H1 (cell line): Measurements from ENCODE around the gene VENTX. TPM values are rescaled to one million over a fixed set of nuclear protein-coding genes. Genes with fewer than 3 reads are reported as not detected.

Experiments used
- CTCF ChIA-PET: fragments of 300-600 bp; sonication (Branson Sonifier 250); formaldehyde crosslinking; loops from one replicate; lab custom pipeline; 2021; ENCODE audit not compliant: partially characterized antibody; lab: Charles Lee
- POLR2A ChIA-PET: fragments of 300-600 bp; sonication (Branson Sonifier 250); formaldehyde crosslinking; loops from one replicate; lab custom pipeline; 2021; ENCODE audit warnings: inconsistent platforms; ENCODE audit not compliant: partially characterized antibody; lab: Charles Lee
- DNase-seq, 2 experiments: peaks; one replicate each; pipeline versions ENCODE4 v3.0.0 to v3.0.0-alpha.2; 2010 to 2022; ENCODE audit warnings: low spot score in 2 of 2, low read depth in 1 of 2, mixed read lengths in 1 of 2
- FAIRE-seq: peaks from 2 replicates; lab custom pipeline; 2011; peaks lifted over from hg19 to GRCh38; lab: Jason Lieb, UNC
- H2AFZ ChIP-seq: 2 replicates; pipeline ENCODE4 v1.8.1; 2012; ENCODE audit warnings: low read length, inconsistent platforms
- H2AK5ac ChIP-seq: 2 replicates; pipeline ENCODE4 v1.6.1; 2013; ENCODE audit warnings: low read depth, low read length
- H2BK120ac ChIP-seq: replicated peaks from 2 replicates; pipeline ENCODE3; 2013; ENCODE audit warnings: low read depth, low read length, inconsistent platforms
- H2BK12ac ChIP-seq: 2 replicates; pipeline ENCODE4 v1.6.1; 2013; ENCODE audit warnings: low read depth, low read length
- H2BK15ac ChIP-seq: 2 replicates; pipeline ENCODE4 v1.6.1; 2013; ENCODE audit warnings: low read length
- H2BK20ac ChIP-seq: 2 replicates; pipeline ENCODE4 v1.6.1; 2013; ENCODE audit warnings: low read length
- H2BK5ac ChIP-seq: 2 replicates; pipeline ENCODE4 v1.6.1; 2013; ENCODE audit warnings: low read depth, low read length
- H3K14ac ChIP-seq: 2 replicates; pipeline ENCODE4 v1.6.1; 2013; ENCODE audit warnings: inconsistent platforms; ENCODE audit not compliant: insufficient read length
- H3K18ac ChIP-seq: 2 replicates; pipeline ENCODE4 v1.6.1; 2013; ENCODE audit warnings: low read length; ENCODE audit errors: extremely low read depth
- H3K23ac ChIP-seq: 2 replicates; pipeline ENCODE4 v1.6.1; 2013; ENCODE audit warnings: inconsistent platforms; ENCODE audit not compliant: insufficient read length
- H3K23me2 ChIP-seq: 2 replicates; pipeline ENCODE4 v1.6.1; 2013; ENCODE audit warnings: low read depth, low read length
- H3K27ac ChIP-seq: 2 replicates; pipeline ENCODE4 v1.6.1; 2011; ENCODE audit warnings: low read depth, low read length, inconsistent platforms
- H3K27me3 ChIP-seq, 4 experiments: replicated peaks in 1 of 4; 1 replicate in 1 of 4; 2 replicates in 3 of 4; pipeline versions ENCODE4 v1.6.1 to v1.8.1; 2011 to 2013; ENCODE audit warnings: low read length in 3 of 4, mild to moderate bottlenecking in 3 of 4, inconsistent platforms in 2 of 4, mixed read lengths in 2 of 4, moderate library complexity in 1 of 4; ENCODE audit not compliant: control insufficient read depth in 3 of 4, insufficient read depth in 3 of 4; ENCODE audit errors: extremely low read depth in 1 of 4
- H3K36me3 ChIP-seq, 4 experiments: 2 replicates each; pipeline versions ENCODE4 v1.6.1 to v1.8.1; 2011 to 2013; ENCODE audit warnings: mild to moderate bottlenecking in 4 of 4, low read length in 3 of 4, moderate library complexity in 2 of 4, control low read depth in 1 of 4, inconsistent platforms in 1 of 4; ENCODE audit not compliant: insufficient read depth in 4 of 4, control insufficient read depth in 2 of 4
- H3K4ac ChIP-seq: replicated peaks from 2 replicates; pipeline ENCODE3; 2013; ENCODE audit warnings: low read length, low read depth, mixed read lengths, inconsistent platforms; ENCODE audit not compliant: insufficient read length
- H3K4me1 ChIP-seq, 4 experiments: replicated peaks in 1 of 4; 1 replicate in 1 of 4; 2 replicates in 3 of 4; pipeline versions ENCODE4 v1.6.1 to v1.8.1; 2011 to 2013; ENCODE audit warnings: low read length in 3 of 4, inconsistent platforms in 2 of 4, mixed read lengths in 1 of 4; ENCODE audit not compliant: insufficient read depth in 4 of 4, control insufficient read depth in 3 of 4
- H3K4me2 ChIP-seq, 2 experiments: 2 replicates each; pipeline versions ENCODE4 v1.6.1 to v1.8.1; 2011 to 2013; ENCODE audit warnings: low read depth in 2 of 2, low read length in 2 of 2, control low read depth in 1 of 2, inconsistent platforms in 1 of 2, mild to moderate bottlenecking in 1 of 2; ENCODE audit not compliant: insufficient read depth in 1 of 2
- H3K4me3 ChIP-seq, 4 experiments: fragments of 200-600, 300-600 bp in 1 of 4; sonication (generic), shearing (Covaris generic), sonication (Bioruptor Twin) in 1 of 4; 2 replicates each; pipeline versions ENCODE4 v1.5.1 to v1.8.1; 2011 to 2016; ENCODE audit warnings: low read length in 4 of 4, low read depth in 3 of 4, control low read depth in 2 of 4, inconsistent platforms in 2 of 4, mild to moderate bottlenecking in 2 of 4, mixed read lengths in 1 of 4, moderate library complexity in 1 of 4; ENCODE audit not compliant: insufficient read depth in 2 of 4; ENCODE audit errors: extremely low read depth in 1 of 4
- H3K56ac ChIP-seq: replicated peaks from 2 replicates; pipeline ENCODE3; 2013; ENCODE audit warnings: low read depth, mild to moderate bottlenecking, mixed read lengths, low read length, inconsistent platforms; ENCODE audit not compliant: insufficient read length
- H3K79me1 ChIP-seq: 2 replicates; pipeline ENCODE4 v1.6.1; 2013; ENCODE audit warnings: low read depth, low read length, control low read depth
- H3K79me2 ChIP-seq, 2 experiments: 2 replicates each; pipeline versions ENCODE4 v1.6.1 to v1.8.1; 2012 to 2013; ENCODE audit warnings: low read length in 2 of 2, mild to moderate bottlenecking in 2 of 2, inconsistent platforms in 1 of 2; ENCODE audit not compliant: insufficient read depth in 2 of 2, control insufficient read depth in 1 of 2
- H3K9ac ChIP-seq, 4 experiments: replicated peaks in 1 of 4; 1 replicate in 1 of 4; 2 replicates in 3 of 4; pipeline versions ENCODE4 v1.6.1 to v1.8.1; 2011 to 2013; ENCODE audit warnings: low read depth in 3 of 4, low read length in 3 of 4, control low read depth in 2 of 4, mild to moderate bottlenecking in 2 of 4, moderate library complexity in 2 of 4, inconsistent platforms in 1 of 4; ENCODE audit errors: extremely low read depth in 1 of 4
- H3K9me3 ChIP-seq, 2 experiments: 2 replicates each; pipeline versions ENCODE4 v1.6.1 to v1.8.1; 2012 to 2013; ENCODE audit warnings: mild to moderate bottlenecking in 2 of 2, moderate library complexity in 2 of 2, control low read depth in 1 of 2, inconsistent platforms in 1 of 2, low read depth in 1 of 2, low read length in 1 of 2, mixed read lengths in 1 of 2; ENCODE audit not compliant: insufficient read depth in 2 of 2
- H4K20me1 ChIP-seq, 2 experiments: replicated peaks in 1 of 2; 2 replicates each; pipeline versions ENCODE3 to v1.8.1; 2011 to 2013; ENCODE audit warnings: inconsistent platforms in 2 of 2, low read length in 2 of 2, mild to moderate bottlenecking in 1 of 2; ENCODE audit not compliant: insufficient read depth in 2 of 2, control insufficient read depth in 1 of 2
- H4K5ac ChIP-seq: 2 replicates; pipeline ENCODE4 v1.6.1; 2013; ENCODE audit warnings: low read length, low read depth, mixed read lengths, inconsistent platforms; ENCODE audit not compliant: insufficient read length
- H4K8ac ChIP-seq: 2 replicates; pipeline ENCODE4 v1.8.0; 2013; ENCODE audit warnings: mild to moderate bottlenecking, moderate library complexity, low read length, inconsistent platforms; ENCODE audit not compliant: insufficient read depth; ENCODE audit errors: extremely low read depth
- H4K91ac ChIP-seq: replicated peaks from 2 replicates; pipeline ENCODE3; 2013; ENCODE audit warnings: low read length, mixed read lengths, inconsistent platforms; ENCODE audit not compliant: insufficient read length
- ASH2L ChIP-seq: fragments of 200-600, 300-600 bp; sonication (generic); IDR thresholded peaks from one replicate; pipeline ENCODE4 v1.7.1; 2017; ENCODE audit warnings: low read length
- CBX8 ChIP-seq: fragments of 300-800, 300-1000 bp; sonication (generic); IDR thresholded peaks from 2 replicates; pipeline ENCODE4 v1.7.1; 2016; ENCODE audit warnings: low read depth, low read length, borderline replicate concordance
- CREB1 ChIP-seq: IDR thresholded peaks from 2 replicates; pipeline ENCODE4 v1.6.1; 2012; ENCODE audit warnings: inconsistent platforms
- CTCF ChIP-seq, 3 experiments: IDR thresholded peaks; 1 replicate in 2 of 3; 2 replicates in 1 of 3; pipeline versions ENCODE4 v1.5.1 to v1.6.1; 2011; ENCODE audit warnings: low read length in 3 of 3, mild to moderate bottlenecking in 3 of 3, inconsistent platforms in 2 of 3, low read depth in 1 of 3, moderate library complexity in 1 of 3; ENCODE audit not compliant: insufficient read depth in 1 of 3; ENCODE audit errors: control extremely low read depth in 1 of 3
- EGR1 ChIP-seq: IDR thresholded peaks from 2 replicates; pipeline ENCODE4 v1.6.1; 2011; ENCODE audit warnings: low read depth, low read length, borderline replicate concordance
- GTF2F1 ChIP-seq: IDR thresholded peaks from 2 replicates; pipeline ENCODE4 v1.6.1; 2012; ENCODE audit warnings: low read depth, low read length, improper control_type of control experiment, borderline replicate concordance
- KDM4A ChIP-seq: IDR thresholded peaks from one replicate; pipeline ENCODE4 v1.7.1; 2012; ENCODE audit warnings: low read depth, mild to moderate bottlenecking, moderate library complexity, low read length, inconsistent platforms; ENCODE audit not compliant: severe bottlenecking
- NRF1 ChIP-seq: IDR thresholded peaks from 2 replicates; pipeline ENCODE4 v1.6.1; 2011; ENCODE audit warnings: mild to moderate bottlenecking, low read depth, low read length, improper control_type of control experiment
- SIRT6 ChIP-seq: IDR thresholded peaks from one replicate; pipeline ENCODE4 v1.7.1; 2012; ENCODE audit warnings: low read length, inconsistent platforms
- SUZ12 ChIP-seq: fragments of 200-600 bp; sonication (generic); IDR thresholded peaks from 2 replicates; pipeline ENCODE4 v1.6.1; 2012; ENCODE audit warnings: mild to moderate bottlenecking, inconsistent platforms, low read length, moderate library complexity, mixed read lengths
- TAF7 ChIP-seq: optimal IDR thresholded peaks from 2 replicates; pipeline ENCODE3; 2011; ENCODE audit warnings: low read depth, mild to moderate bottlenecking, inconsistent platforms, low read length, moderate library complexity, borderline replicate concordance
- TCF12 ChIP-seq: IDR thresholded peaks from 2 replicates; pipeline ENCODE4 v1.6.1; 2011; ENCODE audit warnings: low read depth, mild to moderate bottlenecking, low read length
- WGBS, 2 experiments: shearing (Covaris generic) in 1 of 2; methylation state at CpG; one replicate each; pipeline versions ENCODE4 v1.1.6 to v1.1.7; 2013 to 2015; ENCODE audit warnings: low lambda C conversion rate in 2 of 2, mixed read lengths in 2 of 2, inconsistent platforms in 1 of 2, low coverage in 1 of 2, missing lambda C conversion rate in 1 of 2; ENCODE audit not compliant: insufficient replicate concordance in 2 of 2, insufficient coverage in 1 of 2, insufficient read length in 1 of 2; ENCODE audit errors: extremely low coverage in 1 of 2, missing lambda C conversion rate in 1 of 2; 5-methylcytosine and 5-hydroxymethylcytosine counted together
- polyA plus RNA-seq, 7 experiments: library from polyadenylated mRNA; depleted of rRNA in 3 of 7; stranded (reverse) in 5 of 7; unstranded in 2 of 7; fragments of >200 nt in 5 of 7; fragments of 200-250 nt in 2 of 7; gene quantifications; 1 replicate in 5 of 7; 2 replicates in 1 of 7; 4 replicates in 1 of 7; pipeline versions ENCODE4 v1.2.1 to v1.2.3, GENCODE V29; 2011 to 2013; ENCODE audit warnings: missing spikeins in 2 of 7, mixed read lengths in 2 of 7
- total RNA-seq: library from RNA; stranded (reverse); fragmentation: NEBNext Ultra II Directional; extraction: Animal tissue kit (Norgen Biotek cat#: 25700); gene quantifications from 2 replicates; pipeline ENCODE4 v1.2.1, GENCODE V29; 2021

VENTX gene
- total and polyA plus RNA-seq, 2 of the 8 experiments (the other 6 are each of a cell fraction or from before 2014, with no cell fraction given), result 5.6 TPM

DNA sequence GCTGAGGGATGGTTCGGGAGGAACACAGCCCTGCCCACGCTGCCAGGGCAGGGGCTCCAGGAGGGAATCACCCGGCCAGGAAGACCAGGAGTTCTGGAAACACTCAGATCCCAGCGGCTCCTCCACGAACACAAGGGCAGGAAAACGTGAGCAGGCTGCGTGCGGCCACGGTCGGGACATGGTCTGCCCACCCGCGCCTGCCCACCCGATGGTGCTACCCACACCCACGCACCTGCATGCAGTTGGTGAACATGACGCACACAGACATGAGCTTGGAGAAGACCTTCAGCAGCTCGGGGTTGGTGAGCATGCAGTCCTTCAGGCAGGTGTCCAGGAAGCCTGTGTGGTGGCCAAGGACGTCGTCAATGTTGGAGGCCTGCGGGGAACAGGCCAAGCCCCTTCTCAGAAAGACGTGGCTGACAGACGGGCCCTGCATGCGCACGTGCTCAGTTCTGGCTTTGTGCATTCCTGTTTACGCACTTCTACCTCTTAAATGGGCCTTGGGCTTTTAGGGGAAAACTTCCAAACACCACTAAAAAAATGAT lies 45.3 kb downstream of the VENTX start:
- Histone ChIP-seq H4K20me1 (peaks cover 0 to 9% of the 10 kb centered on the region in 2 experiments), H3K4me1 (no peaks in the 10 kb centered on the region), H3K79me2 (no peaks in the 10 kb centered on the region), H2AK5ac (no peak overlapping the region), H3K27me3 (no peaks in the 10 kb centered on the region), H2BK12ac (no peak overlapping the region), H3K4ac (no peak overlapping the region), H3K23ac (no peak overlapping the region), H2BK120ac (no peak overlapping the region), H3K18ac (no peak overlapping the region), H4K91ac (no peak overlapping the region), H3K23me2 (no peaks in the 10 kb centered on the region), H3K4me2 (no peak overlapping the region), H2AFZ (no peak overlapping the region), H3K14ac (no peak overlapping the region), H4K5ac (no peak overlapping the region), H2BK20ac (no peak overlapping the region), H3K79me1 (no peaks in the 10 kb centered on the region), H2BK15ac (no peak overlapping the region), H2BK5ac (no peak overlapping the region), H4K8ac (no peak overlapping the region; the same call in 1 of the 2 replicates), H3K9me3 (no peaks in the 10 kb centered on the region), H3K9ac (no peak overlapping the region), H3K4me3 (no peak overlapping the region), H3K27ac (no peak overlapping the region), H3K36me3 (peaks cover 7 to 42% (median 21%) of the 10 kb centered on the region in 4 experiments), H3K56ac (no peak overlapping the region)
- FAIRE-seq (no peak), DNase-seq (no peak)
- WGBS, 2 experiments, result 95% methylated on average over 24 of the region's 24 CpGs; no CpG with 5 or more reads in 1 of the 2 experiments
- ChIA-PET CTCF (interaction anchor here (1.9 to 2.7 kb wide), 2 partner anchors 20 to 24 kb away, joined by 7 to 12 read pairs; no protein-coding TSS in a partner anchor), POLR2A (no interaction called here)
- no peak for TF ChIP-seq KDM4A
- TF ChIP-seq CTCF (IDR thresholded peaks at IDR 0.05; ENCODE audit: control extremely low read depth in 1 of 3, insufficient read depth in 1 of 3, low read depth in 1 of 3, low read length in 3 of 3), result no peak
- TF ChIP-seq EGR1, result no peak
- TF ChIP-seq TAF7, result no peak
- no peak for TF ChIP-seq ASH2L
- no peak for TF ChIP-seq SIRT6
- no peak for TF ChIP-seq TCF12
- TF ChIP-seq GTF2F1, result no peak
- TF ChIP-seq CREB1, result no peak
- no peak for TF ChIP-seq NRF1
- TF ChIP-seq SUZ12, result no peak
- no peak for TF ChIP-seq CBX8
